Mesothelial cell of epicardium (in vitro differentiated cells): ENCODE results near the gene HAGHL. TPM values are rescaled to one million over a fixed set of nuclear protein-coding genes. Genes with fewer than 3 reads are reported as not detected.

Source experiments
- DNase-seq, 2 experiments: peaks; one replicate each; pipeline ENCODE4 v3.0.0; 2021; ENCODE audit warnings: low spot score in 2 of 2; ENCODE audit not compliant: unreplicated experiment in 2 of 2
- H3K27ac Mint-ChIP-seq: 2 replicates; pipeline ENCODE4 v1.8.0; 2021; ENCODE audit warnings: mixed read lengths
- H3K27me3 Mint-ChIP-seq: 2 replicates; pipeline ENCODE4 v1.8.0; 2021; ENCODE audit warnings: low read depth, mixed read lengths
- H3K36me3 Mint-ChIP-seq: 2 replicates; pipeline ENCODE4 v1.8.0; 2021; ENCODE audit warnings: mixed read lengths
- H3K4me1 Mint-ChIP-seq: 2 replicates; pipeline ENCODE4 v1.8.0; 2021; ENCODE audit warnings: mixed read lengths
- H3K4me3 Mint-ChIP-seq: 2 replicates; pipeline ENCODE4 v1.8.0; 2021; ENCODE audit warnings: mild to moderate bottlenecking, moderate library complexity, mixed read lengths
- H3K9me3 Mint-ChIP-seq: 2 replicates; pipeline ENCODE4 v1.8.0; 2021; ENCODE audit warnings: mixed read lengths
- total RNA-seq: library from RNA; stranded (reverse); gene quantifications from 3 replicates; pipeline ENCODE4 v1.2.1, GENCODE V29; 2021
- TF ChIP-seq, protein P1 (sequence below): fragments of 200-600 bp; sonication (generic); IDR thresholded peaks from one replicate; pipeline ENCODE4 v1.5.0; 2021; ENCODE audit warnings: antibody characterized with exemption; ENCODE audit not compliant: unreplicated experiment

Gene HAGHL
- total RNA-seq, 1 donor from 2014 or later = 6.4 TPM

DNA sequence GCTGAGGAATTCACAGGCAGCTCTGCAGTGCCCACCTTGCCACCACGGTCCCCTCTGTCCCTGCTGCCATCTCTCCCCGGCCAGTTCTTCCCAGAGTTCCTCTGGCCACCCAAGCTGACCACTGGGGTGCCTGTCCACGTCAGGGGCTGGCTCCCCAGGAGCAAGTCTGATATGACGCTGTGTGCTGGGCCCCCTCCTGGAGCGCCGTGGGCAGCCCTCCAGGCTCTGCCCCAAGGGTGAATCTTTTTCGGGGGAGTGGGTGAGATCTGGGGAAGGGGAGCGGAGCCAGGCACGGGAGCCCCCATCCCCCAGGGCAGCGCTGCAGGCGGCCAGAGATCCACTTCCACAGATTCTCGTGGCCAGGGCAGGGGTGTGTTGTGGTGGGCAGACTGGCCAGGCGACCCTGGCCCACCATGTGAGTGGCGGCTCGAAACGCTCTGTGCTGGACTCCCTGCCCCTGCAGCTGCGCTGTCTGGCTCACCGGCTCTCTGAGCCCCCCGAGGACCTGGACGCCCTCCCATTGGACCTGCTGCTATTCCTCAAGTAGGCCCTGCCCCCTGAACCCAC lies 37.4 kb downstream of the HAGHL start:
- Mint-ChIP-seq H3K27ac (no peak overlapping the region), H3K36me3 (no peaks in the 10 kb centered on the region), H3K9me3 (no peaks in the 10 kb centered on the region), H3K4me1 (peaks cover 20% of the 10 kb centered on the region), H3K27me3 (no peaks in the 10 kb centered on the region), H3K4me3 (no peak overlapping the region)
- DNase-seq = no peak
- TF ChIP-seq, protein P1, sequence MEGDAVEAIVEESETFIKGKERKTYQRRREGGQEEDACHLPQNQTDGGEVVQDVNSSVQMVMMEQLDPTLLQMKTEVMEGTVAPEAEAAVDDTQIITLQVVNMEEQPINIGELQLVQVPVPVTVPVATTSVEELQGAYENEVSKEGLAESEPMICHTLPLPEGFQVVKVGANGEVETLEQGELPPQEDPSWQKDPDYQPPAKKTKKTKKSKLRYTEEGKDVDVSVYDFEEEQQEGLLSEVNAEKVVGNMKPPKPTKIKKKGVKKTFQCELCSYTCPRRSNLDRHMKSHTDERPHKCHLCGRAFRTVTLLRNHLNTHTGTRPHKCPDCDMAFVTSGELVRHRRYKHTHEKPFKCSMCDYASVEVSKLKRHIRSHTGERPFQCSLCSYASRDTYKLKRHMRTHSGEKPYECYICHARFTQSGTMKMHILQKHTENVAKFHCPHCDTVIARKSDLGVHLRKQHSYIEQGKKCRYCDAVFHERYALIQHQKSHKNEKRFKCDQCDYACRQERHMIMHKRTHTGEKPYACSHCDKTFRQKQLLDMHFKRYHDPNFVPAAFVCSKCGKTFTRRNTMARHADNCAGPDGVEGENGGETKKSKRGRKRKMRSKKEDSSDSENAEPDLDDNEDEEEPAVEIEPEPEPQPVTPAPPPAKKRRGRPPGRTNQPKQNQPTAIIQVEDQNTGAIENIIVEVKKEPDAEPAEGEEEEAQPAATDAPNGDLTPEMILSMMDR = no peak

DNA sequence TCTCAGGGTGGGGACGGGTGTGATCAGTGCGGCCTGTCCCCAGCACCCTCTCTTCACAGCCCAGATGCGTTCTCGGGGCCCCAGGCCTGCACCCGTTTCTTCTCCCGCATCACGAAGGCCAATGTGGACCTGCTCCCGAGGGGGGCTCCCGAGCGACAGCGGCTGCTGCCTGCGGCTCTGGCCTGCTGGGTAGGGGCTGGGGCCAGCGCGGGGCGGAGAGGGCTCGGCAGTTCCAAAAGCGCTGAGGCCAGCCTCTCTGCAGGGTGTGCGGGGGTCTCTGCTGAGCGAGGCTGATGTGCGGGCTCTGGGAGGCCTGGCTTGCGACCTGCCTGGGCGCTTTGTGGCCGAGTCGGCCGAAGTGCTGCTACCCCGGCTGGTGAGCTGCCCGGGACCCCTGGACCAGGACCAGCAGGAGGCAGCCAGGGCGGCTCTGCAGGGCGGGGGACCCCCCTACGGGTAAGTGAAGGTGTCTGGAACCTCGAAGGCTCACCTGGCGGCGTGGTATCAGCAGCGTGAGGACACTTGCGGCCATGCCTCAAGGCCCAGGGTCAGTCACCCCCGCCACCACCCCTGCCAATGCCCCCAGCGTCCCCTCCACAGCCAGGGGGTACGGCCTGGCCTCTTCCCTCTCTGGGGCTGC lies 38.1 kb downstream of the HAGHL start:
- no peaks in the 10 kb centered on the region for H3K27me3 Mint-ChIP-seq
- H3K4me1 Mint-ChIP-seq = peaks cover 13% of the 10 kb centered on the region
- no peak overlapping the region for H3K4me3 Mint-ChIP-seq
- TF ChIP-seq, protein P1 = no peak
- DNase-seq = no peak
- H3K27ac Mint-ChIP-seq = no peak overlapping the region
- no peaks in the 10 kb centered on the region for H3K36me3 Mint-ChIP-seq
- H3K9me3 Mint-ChIP-seq = no peaks in the 10 kb centered on the region

DNA sequence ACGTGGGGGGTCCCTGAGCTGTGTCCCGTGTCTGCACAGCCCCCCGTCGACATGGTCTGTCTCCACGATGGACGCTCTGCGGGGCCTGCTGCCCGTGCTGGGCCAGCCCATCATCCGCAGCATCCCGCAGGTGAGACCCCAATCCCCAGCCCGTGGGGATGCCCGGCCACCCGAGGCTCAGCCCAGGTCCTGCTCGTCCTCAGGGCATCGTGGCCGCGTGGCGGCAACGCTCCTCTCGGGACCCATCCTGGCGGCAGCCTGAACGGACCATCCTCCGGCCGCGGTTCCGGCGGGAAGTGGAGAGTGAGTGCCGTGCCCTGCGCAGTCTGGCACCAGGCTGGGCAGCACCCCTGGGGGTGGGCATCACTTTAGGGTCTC lies 38.6 kb downstream of the HAGHL start:
- Mint-ChIP-seq H3K36me3 (no peaks in the 10 kb centered on the region), H3K4me3 (no peak overlapping the region), H3K27ac (no peak overlapping the region), H3K9me3 (no peaks in the 10 kb centered on the region), H3K4me1 (peaks cover 11% of the 10 kb centered on the region), H3K27me3 (no peaks in the 10 kb centered on the region)
- DNase-seq = no peak
- TF ChIP-seq, protein P1 = no peak

DNA sequence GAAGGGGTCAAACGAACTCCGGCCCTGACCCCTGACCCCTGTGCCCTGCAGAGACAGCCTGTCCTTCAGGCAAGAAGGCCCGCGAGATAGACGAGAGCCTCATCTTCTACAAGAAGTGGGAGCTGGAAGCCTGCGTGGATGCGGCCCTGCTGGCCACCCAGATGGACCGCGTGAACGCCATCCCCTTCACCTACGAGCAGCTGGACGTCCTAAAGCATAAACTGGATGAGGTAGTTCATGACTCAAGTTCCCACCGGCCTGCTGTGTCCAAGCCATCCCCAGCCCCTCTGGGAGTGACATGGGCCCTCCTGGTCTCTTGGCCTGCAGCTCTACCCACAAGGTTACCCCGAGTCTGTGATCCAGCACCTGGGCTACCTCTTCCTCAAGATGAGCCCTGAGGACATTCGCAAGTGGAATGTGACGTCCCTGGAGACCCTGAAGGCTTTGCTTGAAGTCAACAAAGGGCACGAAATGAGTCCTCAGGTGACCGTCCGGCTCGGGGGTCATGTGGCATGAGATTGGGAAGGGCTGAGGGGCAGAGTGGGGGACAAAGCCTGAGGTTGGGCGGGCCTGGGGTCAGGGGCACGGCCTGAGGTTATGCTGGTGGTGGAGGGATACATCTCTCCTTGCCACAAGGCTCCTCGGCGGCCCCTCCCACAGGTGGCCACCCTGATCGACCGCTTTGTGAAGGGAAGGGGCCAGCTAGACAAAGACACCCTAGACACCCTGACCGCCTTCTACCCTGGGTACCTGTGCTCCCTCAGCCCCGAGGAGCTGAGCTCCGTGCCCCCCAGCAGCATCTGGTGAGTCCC lies 39.3 kb downstream of the HAGHL start:
- H3K27me3 Mint-ChIP-seq = no peaks in the 10 kb centered on the region
- peaks cover 8% of the 10 kb centered on the region for H3K4me1 Mint-ChIP-seq
- no peaks in the 10 kb centered on the region for H3K36me3 Mint-ChIP-seq
- TF ChIP-seq, protein P1 = no peak
- no peaks in the 10 kb centered on the region for H3K9me3 Mint-ChIP-seq
- H3K27ac Mint-ChIP-seq = no peak overlapping the region
- no peak for DNase-seq
- no peak overlapping the region for H3K4me3 Mint-ChIP-seq

DNA sequence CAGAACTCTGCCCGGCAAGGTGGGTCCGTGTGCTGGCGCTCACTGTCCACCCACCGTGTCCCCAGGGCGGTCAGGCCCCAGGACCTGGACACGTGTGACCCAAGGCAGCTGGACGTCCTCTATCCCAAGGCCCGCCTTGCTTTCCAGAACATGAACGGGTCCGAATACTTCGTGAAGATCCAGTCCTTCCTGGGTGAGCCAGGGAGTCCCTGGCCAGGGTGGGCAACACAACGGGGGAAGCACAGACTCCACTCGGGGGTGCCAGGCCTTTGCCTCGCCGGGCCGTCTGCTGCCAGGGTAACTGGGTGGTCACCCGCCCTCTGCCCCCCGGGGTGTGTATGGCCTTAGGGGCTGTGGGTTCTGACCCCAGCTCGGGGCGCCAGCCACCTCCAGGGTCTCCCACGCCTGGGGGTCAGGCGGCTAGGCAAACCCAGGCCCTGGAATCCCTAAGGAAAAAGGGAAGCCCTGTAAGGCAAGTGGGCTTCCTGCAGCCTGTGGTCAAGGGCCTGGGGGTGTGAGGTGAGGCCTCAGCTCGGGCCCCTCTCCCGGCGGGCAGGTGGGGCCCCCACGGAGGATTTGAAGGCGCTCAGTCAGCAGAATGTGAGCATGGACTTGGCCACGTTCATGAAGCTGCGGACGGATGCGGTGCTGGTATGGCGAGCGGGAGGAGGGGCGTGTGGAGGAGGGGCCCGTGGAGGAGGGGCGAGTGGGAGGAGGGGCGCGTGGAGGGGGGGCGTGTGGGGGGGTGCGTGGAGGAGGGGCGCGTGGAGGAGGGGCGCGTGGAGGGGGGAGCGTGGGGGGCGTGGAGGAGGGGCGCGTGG lies 40.1 kb downstream of the HAGHL start:
- Mint-ChIP-seq H3K27ac (no peak overlapping the region), H3K9me3 (no peaks in the 10 kb centered on the region), H3K27me3 (no peaks in the 10 kb centered on the region), H3K4me3 (no peak overlapping the region), H3K4me1 (peaks cover 1% of the 10 kb centered on the region), H3K36me3 (no peaks in the 10 kb centered on the region)
- TF ChIP-seq, protein P1 = no peak
- DNase-seq = no peak
